ENCODE data around the gene SLC38A4.

GRCh38 chr12:46717159-46717558 is 108.6 kb downstream of the SLC38A4 start:
- TF ChIP-seq CTCF (IDR thresholded peaks at IDR 0.05) (no peak), EP300 (IDR thresholded peaks at IDR 0.05) (no peak), POLR2A (IDR thresholded peaks at IDR 0.05) (no peak)
